HFFc6 (cell line): ENCODE data around the gene CAMK2G. TPM values are rescaled to one million over a fixed set of nuclear protein-coding genes. Genes with fewer than 3 reads are reported as not detected.

Experiments used
- DNase-seq: peaks from one replicate; pipeline ENCODE4 v3.0.0-alpha.2; 2018
- H3K27ac Mint-ChIP-seq: 2 replicates; pipeline ENCODE4 v1.8.0; 2020; ENCODE audit warnings: mild to moderate bottlenecking, mixed read lengths
- H3K27me3 Mint-ChIP-seq: 2 replicates; pipeline ENCODE4 v1.8.0; 2021; ENCODE audit warnings: mild to moderate bottlenecking, moderate library complexity, mixed read lengths; ENCODE audit not compliant: insufficient read depth
- H3K36me3 Mint-ChIP-seq: 2 replicates; pipeline ENCODE4 v1.8.0; 2021; ENCODE audit warnings: low read depth, mixed read lengths
- H3K4me1 Mint-ChIP-seq: 2 replicates; pipeline ENCODE4 v1.8.0; 2020; ENCODE audit warnings: low read depth, mixed read lengths
- H3K4me3 Mint-ChIP-seq: 2 replicates; pipeline ENCODE4 v1.8.0; 2020; ENCODE audit warnings: mild to moderate bottlenecking, moderate library complexity, mixed read lengths
- H3K9me3 Mint-ChIP-seq: 2 replicates; pipeline ENCODE4 v1.8.0; 2020; ENCODE audit warnings: mild to moderate bottlenecking, mixed read lengths
- total RNA-seq, 6 experiments: library from RNA; stranded (reverse); fragmentation: NEBNext Ultra II Directional; extraction: Animal tissue kit (Norgen Biotek cat#: 25700); gene quantifications; 2 replicates in 1 of 6; 3 replicates in 5 of 6; pipeline ENCODE4 v1.2.3, GENCODE V29; 2021
- TF ChIP-seq, protein P1 (sequence below): fragments of 200-600 bp; sonication (generic); IDR thresholded peaks from 2 replicates; pipeline ENCODE4 v1.5.0; 2021; ENCODE audit warnings: antibody characterized with exemption, mild to moderate bottlenecking

CAMK2G gene
- total RNA-seq, 6 experiments from 2014 or later, result 24.6 to 33.1 (median 28.1) TPM

DNA sequence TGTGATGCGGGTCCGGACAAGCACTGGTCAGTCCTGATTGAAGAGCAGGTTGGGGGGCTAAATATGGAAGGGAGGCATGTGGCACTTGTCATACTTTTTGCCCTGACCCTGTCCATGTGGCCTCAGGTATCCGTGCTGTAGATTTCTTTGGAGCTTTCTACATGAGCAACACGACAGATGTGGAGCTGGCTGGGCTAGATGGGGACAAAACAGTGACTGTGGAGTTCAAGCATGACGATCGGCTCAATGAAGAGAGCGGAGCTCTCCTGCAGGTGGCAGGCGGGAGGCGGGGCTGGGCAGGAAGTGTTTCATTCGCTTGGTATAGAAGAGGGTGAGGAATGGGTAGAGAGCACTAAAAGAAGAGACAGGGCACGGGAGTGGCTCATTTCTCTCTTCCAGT lies 105.5 kb downstream of the CAMK2G start:
- TF ChIP-seq, protein P1, sequence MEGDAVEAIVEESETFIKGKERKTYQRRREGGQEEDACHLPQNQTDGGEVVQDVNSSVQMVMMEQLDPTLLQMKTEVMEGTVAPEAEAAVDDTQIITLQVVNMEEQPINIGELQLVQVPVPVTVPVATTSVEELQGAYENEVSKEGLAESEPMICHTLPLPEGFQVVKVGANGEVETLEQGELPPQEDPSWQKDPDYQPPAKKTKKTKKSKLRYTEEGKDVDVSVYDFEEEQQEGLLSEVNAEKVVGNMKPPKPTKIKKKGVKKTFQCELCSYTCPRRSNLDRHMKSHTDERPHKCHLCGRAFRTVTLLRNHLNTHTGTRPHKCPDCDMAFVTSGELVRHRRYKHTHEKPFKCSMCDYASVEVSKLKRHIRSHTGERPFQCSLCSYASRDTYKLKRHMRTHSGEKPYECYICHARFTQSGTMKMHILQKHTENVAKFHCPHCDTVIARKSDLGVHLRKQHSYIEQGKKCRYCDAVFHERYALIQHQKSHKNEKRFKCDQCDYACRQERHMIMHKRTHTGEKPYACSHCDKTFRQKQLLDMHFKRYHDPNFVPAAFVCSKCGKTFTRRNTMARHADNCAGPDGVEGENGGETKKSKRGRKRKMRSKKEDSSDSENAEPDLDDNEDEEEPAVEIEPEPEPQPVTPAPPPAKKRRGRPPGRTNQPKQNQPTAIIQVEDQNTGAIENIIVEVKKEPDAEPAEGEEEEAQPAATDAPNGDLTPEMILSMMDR, result no peak
- Mint-ChIP-seq H3K27ac (peak overlapping the region; percentile 9; the same call in 1 of the 2 replicates), H3K27me3 (peaks cover 3% of the 10 kb centered on the region; the same call in 1 of the 2 replicates), H3K36me3 (peaks cover 62% of the 10 kb centered on the region), H3K4me3 (peak overlapping the region; percentile 5; the same call in 1 of the 2 replicates), H3K4me1 (peaks cover 24% of the 10 kb centered on the region), H3K9me3 (no peaks in the 10 kb centered on the region)
- no peak for DNase-seq

DNA sequence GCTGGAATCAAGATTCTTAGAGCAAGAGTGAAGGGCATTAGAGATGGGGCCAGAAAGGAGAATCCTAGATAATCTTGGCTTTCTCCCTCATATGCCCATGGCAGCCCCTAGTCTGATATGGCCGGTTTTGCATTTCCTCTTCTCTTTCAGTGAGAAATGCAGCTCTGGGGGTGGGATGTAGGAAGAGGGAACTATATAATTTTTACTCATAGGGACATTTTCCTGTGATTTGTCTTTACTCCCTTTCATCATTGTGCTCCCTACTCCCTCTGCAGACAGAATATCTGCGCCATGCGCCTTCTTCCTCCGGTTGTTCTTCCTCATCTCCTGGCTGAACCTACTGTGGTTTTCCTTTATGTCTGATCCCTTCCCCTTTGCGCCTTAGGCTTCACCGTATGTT lies 109.3 kb downstream of the CAMK2G start:
- H3K4me1 Mint-ChIP-seq, result peaks cover 26% of the 10 kb centered on the region
- no peak for DNase-seq
- peaks cover 61% of the 10 kb centered on the region for H3K36me3 Mint-ChIP-seq
- TF ChIP-seq, protein P1, result no peak
- peak overlapping the region; percentile 13; the same call in 1 of the 2 replicates for H3K27ac Mint-ChIP-seq
- no peak overlapping the region for H3K4me3 Mint-ChIP-seq
- peaks cover 2% of the 10 kb centered on the region; the same call in 1 of the 2 replicates for H3K27me3 Mint-ChIP-seq
- H3K9me3 Mint-ChIP-seq, result no peaks in the 10 kb centered on the region

DNA sequence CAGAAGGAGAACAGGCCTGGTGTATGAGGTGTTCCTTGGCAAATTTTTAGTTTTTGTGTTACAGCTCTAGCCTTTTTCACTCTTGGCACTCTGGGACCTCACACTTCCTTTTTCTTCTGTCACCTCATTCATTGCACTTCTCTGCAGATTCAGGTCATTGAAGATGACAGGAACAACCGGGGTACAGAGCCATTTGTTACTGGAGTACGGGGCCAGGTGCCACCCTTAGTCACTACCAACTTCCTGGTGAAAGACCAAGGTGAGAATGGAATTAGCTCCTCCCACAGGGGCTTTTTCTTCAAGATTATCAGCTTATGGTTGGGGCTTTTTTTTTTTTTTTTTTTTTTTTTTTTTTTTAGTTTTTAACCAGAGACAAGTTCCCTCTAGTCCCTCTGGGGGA lies 111.0 kb downstream of the CAMK2G start:
- peak overlapping the region; percentile 71; the same call in 1 of the 2 replicates for H3K27ac Mint-ChIP-seq
- TF ChIP-seq, protein P1, result no peak

DNA sequence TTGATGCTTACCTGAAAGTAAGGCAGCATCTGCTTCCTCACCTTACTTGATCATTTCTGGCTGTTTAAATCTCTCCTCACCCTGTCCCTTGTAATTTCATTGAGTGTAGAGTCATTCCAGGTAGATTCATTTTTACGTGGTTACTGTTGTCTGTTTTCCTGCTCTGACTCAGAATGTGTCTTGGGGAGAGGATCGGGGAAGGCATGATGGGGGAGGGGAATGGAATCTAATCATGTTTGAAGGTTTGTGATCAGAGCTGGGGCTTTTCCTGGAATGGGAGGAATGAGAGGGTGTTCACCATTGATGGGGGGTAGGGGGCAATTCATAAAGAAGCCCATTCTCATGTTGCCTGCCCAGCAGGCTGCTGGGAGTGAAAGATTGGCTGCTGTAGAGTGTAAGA lies 111.4 kb downstream of the CAMK2G start:
- TF ChIP-seq, protein P1, result no peak
- peak; percentile 55 for DNase-seq
- H3K4me1 Mint-ChIP-seq, result peaks cover 31% of the 10 kb centered on the region
- 0 out of 2 replicates have a peak, but pooled peaks cover 2% of the 10 kb centered on the region for H3K27me3 Mint-ChIP-seq
- H3K27ac Mint-ChIP-seq, result peak overlapping the region; percentile 71
- H3K36me3 Mint-ChIP-seq, result peaks cover 50% of the 10 kb centered on the region
- H3K9me3 Mint-ChIP-seq, result no peaks in the 10 kb centered on the region
- 0 out of 2 replicates have a peak overlapping the region, but pooled peaks have one; percentile 0 for H3K4me3 Mint-ChIP-seq

More for the DNA sequence above, 111.0 kb downstream of the CAMK2G start:
- no peak for DNase-seq
- Mint-ChIP-seq H3K4me1 (peaks cover 31% of the 10 kb centered on the region), H3K4me3 (no peak overlapping the region), H3K36me3 (peaks cover 50% of the 10 kb centered on the region), H3K9me3 (no peaks in the 10 kb centered on the region), H3K27me3 (0 out of 2 replicates have a peak, but pooled peaks cover 2% of the 10 kb centered on the region)

Other genes starting within 250 kb of the CAMK2G start
- 1 to 10 TPM in 3 of 6 experiments, under 1 TPM in 3; 0.41 to 2.5 (median 0.90) TPM for gene MYOZ1, start 233.1 kb downstream of the CAMK2G start, total RNA-seq
- 1 to 10 TPM; 1.5 to 3.3 (median 1.6) TPM for gene SYNPO2L, start 218.5 kb downstream of the CAMK2G start, total RNA-seq
- gene AGAP5, start 176.4 kb downstream of the CAMK2G start, total RNA-seq, result 1 to 10 TPM; 2.2 to 3.7 (median 2.8) TPM
- 100 to 1,000 TPM in 1 of 6 experiments, 10 to 100 TPM in 5; 90.8 to 108 (median 97.7) TPM for gene SEC24C, start 130.2 kb downstream of the CAMK2G start, total RNA-seq
- 10 to 100 TPM; 27.1 to 34.7 (median 30.6) TPM for gene CHCHD1, start 92.5 kb downstream of the CAMK2G start, total RNA-seq
- 10 to 100 TPM; 47.2 to 62.6 (median 55.3) TPM for gene ZSWIM8, start 88.9 kb downstream of the CAMK2G start, total RNA-seq
- gene NDST2, start 63.0 kb downstream of the CAMK2G start, total RNA-seq, result 10 to 100 TPM; 18.9 to 21.5 (median 20.3) TPM
- 10 to 100 TPM; 14.0 to 25.5 (median 24.0) TPM for gene PLAU, start 36.6 kb upstream of the CAMK2G start, total RNA-seq
- 100 to 1,000 TPM; 366 to 443 (median 406) TPM for gene VCL, start 123.6 kb upstream of the CAMK2G start, total RNA-seq